GM12865 (cell line): ENCODE results near the gene METAP1.

ENCODE experiments used
- DNase-seq: peaks from one replicate; pipeline ENCODE4 v3.0.0; 2010; ENCODE audit warnings: low read depth
- H3K4me3 ChIP-seq: 2 replicates; pipeline ENCODE4 v1.5.1; 2011; ENCODE audit warnings: mild to moderate bottlenecking, low read depth, low read length, control low read depth
- TF ChIP-seq, protein P1 (sequence below): IDR thresholded peaks from 2 replicates; pipeline ENCODE4 v1.5.1; 2011; ENCODE audit warnings: low read length, control low read depth, low read depth, inconsistent platforms; ENCODE audit not compliant: insufficient read depth; ENCODE audit errors: missing control alignments

METAP1 gene

DNA sequence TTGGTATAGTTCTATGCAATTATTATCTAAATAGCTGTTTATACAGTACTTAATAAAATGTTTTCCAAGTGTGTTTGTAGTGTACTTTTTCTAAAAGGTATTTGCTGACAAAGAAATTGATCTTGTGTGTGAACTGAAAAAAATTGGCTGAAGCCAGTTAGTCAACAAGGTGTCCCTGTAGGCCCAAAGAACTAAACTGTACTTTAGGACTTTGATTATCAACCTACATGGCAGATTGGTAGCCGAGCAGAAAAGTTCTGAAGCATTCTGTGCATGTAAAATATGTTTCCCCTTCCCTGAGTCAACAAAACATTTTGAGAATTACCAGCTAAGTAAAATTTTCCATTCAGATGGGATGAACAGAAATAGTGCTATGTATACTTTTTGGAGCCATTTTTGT, 72.1 kb downstream of the METAP1 start:
- TF ChIP-seq, protein P1, sequence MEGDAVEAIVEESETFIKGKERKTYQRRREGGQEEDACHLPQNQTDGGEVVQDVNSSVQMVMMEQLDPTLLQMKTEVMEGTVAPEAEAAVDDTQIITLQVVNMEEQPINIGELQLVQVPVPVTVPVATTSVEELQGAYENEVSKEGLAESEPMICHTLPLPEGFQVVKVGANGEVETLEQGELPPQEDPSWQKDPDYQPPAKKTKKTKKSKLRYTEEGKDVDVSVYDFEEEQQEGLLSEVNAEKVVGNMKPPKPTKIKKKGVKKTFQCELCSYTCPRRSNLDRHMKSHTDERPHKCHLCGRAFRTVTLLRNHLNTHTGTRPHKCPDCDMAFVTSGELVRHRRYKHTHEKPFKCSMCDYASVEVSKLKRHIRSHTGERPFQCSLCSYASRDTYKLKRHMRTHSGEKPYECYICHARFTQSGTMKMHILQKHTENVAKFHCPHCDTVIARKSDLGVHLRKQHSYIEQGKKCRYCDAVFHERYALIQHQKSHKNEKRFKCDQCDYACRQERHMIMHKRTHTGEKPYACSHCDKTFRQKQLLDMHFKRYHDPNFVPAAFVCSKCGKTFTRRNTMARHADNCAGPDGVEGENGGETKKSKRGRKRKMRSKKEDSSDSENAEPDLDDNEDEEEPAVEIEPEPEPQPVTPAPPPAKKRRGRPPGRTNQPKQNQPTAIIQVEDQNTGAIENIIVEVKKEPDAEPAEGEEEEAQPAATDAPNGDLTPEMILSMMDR: no peak
- DNase-seq: no peak
- no peak overlapping the region for H3K4me3 ChIP-seq

DNA sequence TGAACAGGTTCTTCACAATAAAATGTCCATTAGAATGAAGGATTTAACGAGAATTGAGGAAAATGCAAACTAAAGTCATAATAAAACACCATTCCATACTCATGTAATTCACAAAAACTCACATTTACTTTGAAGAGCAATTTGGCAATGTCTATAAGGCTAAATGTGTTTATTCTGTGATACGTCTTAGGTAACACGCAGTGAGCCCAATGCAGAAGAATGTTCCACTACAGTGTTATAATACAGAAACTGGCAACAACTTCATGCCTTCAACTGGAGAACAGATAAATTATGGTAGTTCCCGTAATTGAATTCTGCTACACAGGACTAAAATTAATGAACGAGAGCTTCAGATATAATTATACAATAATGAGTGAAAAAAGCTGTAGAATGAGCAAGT, 75.6 kb downstream of the METAP1 start:
- TF ChIP-seq, protein P1: no peak
- no peak overlapping the region for H3K4me3 ChIP-seq
- DNase-seq: no peak

GRCh38 chr4:99074816-99075215, 79.3 kb downstream of the METAP1 start:
- DNase-seq: no peak
- TF ChIP-seq, protein P1: no peak
- H3K4me3 ChIP-seq: no peak overlapping the region

DNA sequence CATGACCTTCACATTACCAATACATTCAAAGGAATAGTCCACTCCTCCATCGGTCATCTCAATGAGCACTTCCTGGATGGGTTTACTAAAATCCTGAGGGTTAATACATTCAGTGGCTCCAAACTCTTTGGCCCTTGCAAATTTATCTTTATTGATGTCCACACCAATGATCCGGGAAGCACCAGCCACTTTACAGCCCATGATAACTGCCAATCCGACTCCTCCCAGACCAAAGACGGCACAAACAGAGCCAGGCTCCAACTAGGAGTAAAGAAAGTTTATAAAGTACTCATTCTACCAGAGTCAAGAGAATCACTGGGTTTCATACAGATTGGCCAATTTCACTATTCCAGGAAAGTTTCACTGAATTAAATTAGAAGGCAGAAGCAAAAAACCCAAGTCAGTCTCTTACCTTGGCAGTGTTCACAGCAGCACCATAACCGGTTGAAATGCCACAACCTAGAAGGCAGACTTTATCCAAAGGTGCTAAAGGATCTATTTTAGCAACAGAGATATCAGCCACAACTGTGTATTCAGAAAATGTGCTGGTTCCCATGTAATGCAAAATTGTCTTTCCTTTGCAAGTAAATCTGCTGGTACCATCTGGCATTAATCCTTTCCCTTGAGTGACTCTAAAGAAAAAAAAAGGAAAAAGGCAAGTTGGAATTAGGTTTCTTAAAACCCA, 80.9 kb downstream of the METAP1 start:
- TF ChIP-seq, protein P1: no peak
- H3K4me3 ChIP-seq: no peak overlapping the region
- DNase-seq: no peak

GRCh38 chr4:99077177-99077576, 81.7 kb downstream of the METAP1 start:
- TF ChIP-seq, protein P1: no peak
- H3K4me3 ChIP-seq: no peak overlapping the region
- no peak for DNase-seq

DNA sequence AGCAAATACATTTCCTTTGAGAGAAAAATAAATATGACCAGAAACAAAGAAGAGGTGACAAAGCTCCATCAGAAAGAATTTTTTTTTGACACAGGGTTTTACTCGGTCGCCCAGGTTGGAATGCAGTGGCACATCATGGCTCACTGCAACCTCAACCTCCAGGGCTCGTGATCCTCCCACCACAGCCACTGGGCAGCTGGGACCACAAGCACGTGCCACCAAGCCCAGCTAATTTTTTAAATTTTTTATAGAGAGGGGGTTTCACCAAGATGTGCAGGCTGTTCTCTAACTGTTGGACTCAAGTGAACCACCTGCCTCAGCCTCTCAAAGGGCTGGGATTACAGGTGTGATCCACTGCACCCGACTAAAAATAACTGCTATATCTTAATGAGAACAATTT, 82.8 kb downstream of the METAP1 start:
- TF ChIP-seq, protein P1: no peak
- DNase-seq: no peak
- no peak overlapping the region for H3K4me3 ChIP-seq

DNA sequence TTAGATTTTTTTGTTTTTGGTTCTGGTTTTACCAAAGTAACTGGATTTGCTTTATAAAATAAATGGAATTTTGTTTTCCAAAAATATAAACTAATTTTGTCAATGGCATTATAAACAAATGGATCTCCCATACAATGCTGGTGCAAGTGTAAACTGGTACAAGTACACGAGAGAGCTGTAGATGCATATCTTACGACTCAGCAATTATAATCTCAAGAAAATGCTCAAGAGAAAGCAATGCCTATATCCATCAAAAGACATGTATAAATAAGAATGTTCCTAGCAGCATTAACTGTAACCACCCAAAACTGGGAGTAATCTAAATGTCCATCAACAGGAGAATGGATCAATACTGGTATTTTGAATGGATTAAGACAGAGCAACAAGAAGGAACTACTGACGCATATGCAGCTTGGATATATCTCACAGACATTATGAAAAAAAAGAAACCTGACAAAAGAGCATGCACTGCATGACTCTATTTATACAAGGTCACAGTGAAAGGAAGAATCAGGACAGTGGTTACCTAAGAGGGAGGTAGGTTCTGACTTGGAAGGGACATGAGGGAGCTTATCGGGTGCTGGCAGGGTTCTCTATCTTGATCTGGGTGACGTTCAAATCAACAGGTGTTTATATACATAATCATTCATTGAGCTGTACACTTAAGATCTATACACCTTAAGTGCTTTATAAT, 83.6 kb downstream of the METAP1 start:
- H3K4me3 ChIP-seq: no peak overlapping the region
- no peak for DNase-seq
- TF ChIP-seq, protein P1: no peak
